Left ventricle myocardium inferior (tissue), 1 donor: ENCODE data around the gene GPR39. TPM values are rescaled to one million over a fixed set of nuclear protein-coding genes. Genes with fewer than 3 reads are reported as not detected.

Experiments used
- DNase-seq: peaks from one replicate; pipeline ENCODE4 v3.0.0-alpha.2; 2020
- H3K27ac ChIP-seq: fragments of 200-600 bp; replicated peaks from 2 replicates; pipeline ENCODE4 v1.8.0; 2021
- H3K27me3 ChIP-seq: fragments of 200-600 bp; 2 replicates; pipeline ENCODE4 v1.8.0; 2021; ENCODE audit warnings: low read depth
- H3K36me3 ChIP-seq: fragments of 200-600 bp; 2 replicates; pipeline ENCODE4 v1.8.0; 2021
- H3K4me1 ChIP-seq: fragments of 200-600 bp; 2 replicates; pipeline ENCODE4 v1.8.0; 2021
- H3K4me3 ChIP-seq: fragments of 200-600 bp; 2 replicates; pipeline ENCODE4 v1.8.0; 2021; ENCODE audit warnings: mild to moderate bottlenecking, moderate library complexity
- H3K9me3 ChIP-seq: fragments of 200-600 bp; replicated peaks from 2 replicates; pipeline ENCODE4 v1.8.0; 2021
- CTCF ChIP-seq: fragments of 200-600 bp; IDR thresholded peaks from 2 replicates; pipeline ENCODE4 v1.8.0; 2021; ENCODE audit warnings: antibody characterized with exemption, mild to moderate bottlenecking, borderline replicate concordance
- intact Hi-C: fragments of 100-400 bp; cut with micrococcal nuclease; formaldehyde crosslinking; loops from one replicate; pipeline ENCODE4 v1.11.0; 2022
- total RNA-seq: library from RNA; stranded (reverse); fragmentation: NEBNext Ultra II Directional; extraction: Animal tissue kit (Norgen Biotek cat#: 25700); gene quantifications from one replicate; pipeline ENCODE4 v1.2.1, GENCODE V29; 2021
- donor health status: DM: no; HTN: yes; CAD: no; lungs with severe emphysema.

Gene GPR39
- total RNA-seq, 1 donor from 2014 or later: not detected

GRCh38 chr2:132681766-132682165 lies 265.2 kb downstream of the GPR39 start:
- Histone ChIP-seq H3K36me3 (no peaks in the 10 kb centered on the region), H3K9me3 (no peaks in the 10 kb centered on the region), H3K4me3 (no peak overlapping the region), H3K4me1 (no peaks in the 10 kb centered on the region), H3K27ac (no peak overlapping the region), H3K27me3 (no peaks in the 10 kb centered on the region)
- no peak for DNase-seq
- no peak for TF ChIP-seq CTCF
- intact Hi-C loops: no loop called here

DNA sequence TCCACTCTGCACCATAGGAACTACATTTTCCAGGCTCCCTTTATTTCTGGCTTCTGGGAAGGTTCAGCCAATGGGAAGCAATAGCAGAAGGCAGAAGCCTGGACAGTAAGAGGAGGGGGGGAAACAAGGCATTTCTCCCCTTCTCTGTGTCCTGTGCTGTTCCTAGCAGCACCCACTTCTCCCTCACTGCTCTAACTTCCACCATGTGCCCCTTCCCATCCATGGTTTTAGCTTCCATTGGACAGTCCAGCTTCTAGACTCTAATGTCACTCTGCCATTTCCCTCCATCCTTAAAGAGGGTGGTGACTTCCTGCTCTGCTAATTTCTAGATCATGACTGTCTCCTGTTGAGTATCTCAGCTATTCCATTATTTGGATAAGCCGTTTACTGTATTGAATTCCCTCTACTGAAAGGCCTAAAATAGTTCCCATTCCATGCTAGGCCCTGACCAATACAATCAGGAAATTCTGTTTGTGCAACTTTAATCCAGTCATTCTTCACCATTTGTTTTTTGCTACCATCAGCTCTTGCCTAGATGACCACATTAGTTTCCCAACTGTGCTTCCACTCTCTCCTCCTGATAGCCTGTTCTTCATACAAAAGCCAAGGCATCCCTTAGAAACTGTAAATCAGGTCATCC lies 274.2 kb downstream of the GPR39 start:
- Histone ChIP-seq H3K36me3 (no peaks in the 10 kb centered on the region), H3K4me3 (no peak overlapping the region), H3K27ac (no peak overlapping the region), H3K9me3 (no peaks in the 10 kb centered on the region), H3K27me3 (no peaks in the 10 kb centered on the region), H3K4me1 (no peaks in the 10 kb centered on the region)
- no peak for DNase-seq
- intact Hi-C loops: no loop called here
- TF ChIP-seq CTCF: no peak

GRCh38 chr2:132691556-132691955 lies 275.0 kb downstream of the GPR39 start:
- Histone ChIP-seq H3K9me3 (no peaks in the 10 kb centered on the region), H3K4me3 (no peak overlapping the region), H3K36me3 (no peaks in the 10 kb centered on the region), H3K27ac (no peak overlapping the region), H3K4me1 (no peaks in the 10 kb centered on the region), H3K27me3 (no peaks in the 10 kb centered on the region)
- intact Hi-C loops: no loop called here
- TF ChIP-seq CTCF: no peak
- DNase-seq: no peak

- no peaks in the 10 kb centered on the region for H3K4me1 ChIP-seq
- H3K9me3 ChIP-seq: no peaks in the 10 kb centered on the region
- H3K27ac ChIP-seq: no peak overlapping the region
- intact Hi-C loops: no loop called here
- TF ChIP-seq CTCF: no peak
- H3K27me3 ChIP-seq: no peaks in the 10 kb centered on the region
- H3K4me3 ChIP-seq: no peak overlapping the region
- DNase-seq: no peak
- H3K36me3 ChIP-seq: no peaks in the 10 kb centered on the region
Measured at GRCh38 chr2:132692816-132693215, 276.2 kb downstream of the GPR39 start.
